ENCODE data around the gene OPTC. TPM values are rescaled to one million over a fixed set of nuclear protein-coding genes. Genes with fewer than 3 reads are reported as not detected.
A peak's percentile ranks its signal among the peaks of the same experiment; 100 is the strongest.

The OPTC gene
- total and polyA plus RNA-seq, 12 donors: 0.07 TPM; not detected in 11

DNA sequence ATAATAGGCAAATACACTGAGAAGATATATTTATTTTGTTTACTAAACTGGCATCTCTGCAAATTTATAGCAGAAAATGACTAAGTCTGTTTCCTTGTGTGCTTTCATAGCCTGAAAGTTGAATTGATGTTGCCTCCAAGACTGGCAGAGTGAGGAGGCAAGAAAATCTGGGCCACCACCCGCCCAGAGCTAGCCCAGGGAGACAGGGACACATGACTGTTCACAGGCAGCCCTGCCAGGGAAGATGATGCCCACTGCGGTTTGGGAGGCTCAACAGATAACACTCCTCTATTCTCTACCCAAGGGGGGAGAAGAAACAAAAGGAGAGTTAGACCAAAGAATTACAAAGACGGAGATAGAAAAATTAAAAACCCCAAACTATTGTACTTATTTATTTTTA is 37.1 kb downstream of the OPTC start:
- Histone ChIP-seq H3K27ac (no peak overlapping the region), H3K4me1 (replicated peaks in 1 of 2) (no peaks in the 10 kb centered on the region), H3K36me3 (replicated peaks in 1 of 2) (no peaks in the 10 kb centered on the region), H3K4me3 (no peak overlapping the region), H3K27me3 (no peaks in the 10 kb centered on the region), H3K9me3 (replicated peaks in 1 of 3) (no peaks in the 10 kb centered on the region)
- TF ChIP-seq, protein P1, sequence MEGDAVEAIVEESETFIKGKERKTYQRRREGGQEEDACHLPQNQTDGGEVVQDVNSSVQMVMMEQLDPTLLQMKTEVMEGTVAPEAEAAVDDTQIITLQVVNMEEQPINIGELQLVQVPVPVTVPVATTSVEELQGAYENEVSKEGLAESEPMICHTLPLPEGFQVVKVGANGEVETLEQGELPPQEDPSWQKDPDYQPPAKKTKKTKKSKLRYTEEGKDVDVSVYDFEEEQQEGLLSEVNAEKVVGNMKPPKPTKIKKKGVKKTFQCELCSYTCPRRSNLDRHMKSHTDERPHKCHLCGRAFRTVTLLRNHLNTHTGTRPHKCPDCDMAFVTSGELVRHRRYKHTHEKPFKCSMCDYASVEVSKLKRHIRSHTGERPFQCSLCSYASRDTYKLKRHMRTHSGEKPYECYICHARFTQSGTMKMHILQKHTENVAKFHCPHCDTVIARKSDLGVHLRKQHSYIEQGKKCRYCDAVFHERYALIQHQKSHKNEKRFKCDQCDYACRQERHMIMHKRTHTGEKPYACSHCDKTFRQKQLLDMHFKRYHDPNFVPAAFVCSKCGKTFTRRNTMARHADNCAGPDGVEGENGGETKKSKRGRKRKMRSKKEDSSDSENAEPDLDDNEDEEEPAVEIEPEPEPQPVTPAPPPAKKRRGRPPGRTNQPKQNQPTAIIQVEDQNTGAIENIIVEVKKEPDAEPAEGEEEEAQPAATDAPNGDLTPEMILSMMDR (IDR thresholded peaks at IDR 0.05): no peak
- TF ChIP-seq POLR2A (IDR thresholded peaks at IDR 0.05): no peak
- DNase-seq: no peak
- WGBS, 4 donors: 89 to 93% (median 93%) methylated on average over 3 of the region's 3 CpGs
- intact Hi-C loops (cut with DNase I): no loop called here

GRCh38 chr1:203534012-203534411 is 40.1 kb downstream of the OPTC start:
- no peak for TF ChIP-seq POLR2A (IDR thresholded peaks at IDR 0.05)
- Histone ChIP-seq H3K27ac (no peak overlapping the region), H3K4me1 (replicated peaks in 1 of 2) (no peaks in the 10 kb centered on the region), H3K27me3 (no peaks in the 10 kb centered on the region), H3K4me3 (no peak overlapping the region), H3K9me3 (replicated peaks in 1 of 3) (no peaks in the 10 kb centered on the region), H3K36me3 (replicated peaks in 1 of 2) (no peaks in the 10 kb centered on the region)
- intact Hi-C loops (cut with DNase I): no loop called here
- no peak for DNase-seq

DNA sequence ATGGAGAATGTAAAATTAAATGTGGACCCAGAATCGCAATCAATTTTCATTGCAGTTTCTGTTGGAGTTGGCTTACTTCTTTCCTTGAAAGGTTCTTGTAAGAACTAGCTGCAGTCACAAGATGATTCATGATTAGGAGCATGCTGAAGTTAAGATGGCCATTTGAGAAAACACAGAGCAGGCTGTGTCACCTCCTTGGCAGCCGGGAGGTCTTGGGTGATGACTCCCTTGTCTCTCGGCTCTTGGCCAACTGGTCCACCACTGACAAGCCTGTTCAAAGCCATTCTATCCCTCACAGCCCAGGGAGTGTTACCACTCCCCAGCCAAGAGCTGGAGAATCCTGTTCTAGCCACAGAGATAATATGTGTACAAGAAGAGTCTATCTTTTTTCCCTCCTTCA is 40.6 kb downstream of the OPTC start:
- no peak for TF ChIP-seq POLR2A (IDR thresholded peaks at IDR 0.05)
- TF ChIP-seq, protein P1 (IDR thresholded peaks at IDR 0.05): no peak
- no peaks in the 10 kb centered on the region for H3K9me3 ChIP-seq (replicated peaks in 1 of 3)
- H3K4me3 ChIP-seq: no peak overlapping the region
- intact Hi-C loops (cut with DNase I): no loop called here
- WGBS, 4 donors: 50 to 78% (median 63%) methylated on average over 2 to 3 of the region's 3 CpGs
- H3K36me3 ChIP-seq (replicated peaks in 1 of 2): no peaks in the 10 kb centered on the region
- H3K27ac ChIP-seq: no peak overlapping the region
- H3K4me1 ChIP-seq (replicated peaks in 1 of 2): no peaks in the 10 kb centered on the region
- H3K27me3 ChIP-seq: no peaks in the 10 kb centered on the region
- DNase-seq: peak in 4 of 7 donors; percentile 44 to 62 (median 52)

DNA sequence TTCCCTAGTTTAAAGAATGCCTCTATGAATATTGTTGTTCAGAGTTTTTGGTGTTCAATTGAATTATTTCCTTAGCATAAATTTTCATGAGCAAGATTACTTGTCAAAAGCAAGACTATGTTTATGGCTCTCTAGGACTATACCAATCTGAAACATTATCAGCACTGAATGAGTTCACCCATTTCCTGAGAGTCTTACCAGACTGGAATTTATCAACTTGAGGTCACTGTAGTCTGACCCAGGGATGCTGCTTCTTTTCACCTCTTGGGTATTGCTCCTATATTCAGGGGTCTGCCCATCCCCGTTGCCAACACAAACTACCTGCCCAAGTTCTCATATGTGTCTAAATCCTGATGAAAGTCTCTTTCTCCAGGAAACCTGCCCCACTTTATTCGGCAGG is 42.6 kb downstream of the OPTC start:
- WGBS, 4 donors: 65 to 86% (median 75%) methylated on average over 2 of the region's 2 CpGs
- Histone ChIP-seq H3K27me3 (no peaks in the 10 kb centered on the region), H3K27ac (peak overlapping the region in 3 of 5 donors; percentile 7 to 68 (median 27)), H3K9me3 (replicated peaks in 1 of 3) (no peaks in the 10 kb centered on the region), H3K4me3 (no peak overlapping the region), H3K4me1 (replicated peaks in 1 of 2) (no peaks in the 10 kb centered on the region), H3K36me3 (replicated peaks in 1 of 2) (no peaks in the 10 kb centered on the region)
- intact Hi-C loops (cut with DNase I): no loop called here
- no peak for TF ChIP-seq POLR2A (IDR thresholded peaks at IDR 0.05)
- TF ChIP-seq, protein P1 (IDR thresholded peaks at IDR 0.05): no peak
- DNase-seq: no peak

DNA sequence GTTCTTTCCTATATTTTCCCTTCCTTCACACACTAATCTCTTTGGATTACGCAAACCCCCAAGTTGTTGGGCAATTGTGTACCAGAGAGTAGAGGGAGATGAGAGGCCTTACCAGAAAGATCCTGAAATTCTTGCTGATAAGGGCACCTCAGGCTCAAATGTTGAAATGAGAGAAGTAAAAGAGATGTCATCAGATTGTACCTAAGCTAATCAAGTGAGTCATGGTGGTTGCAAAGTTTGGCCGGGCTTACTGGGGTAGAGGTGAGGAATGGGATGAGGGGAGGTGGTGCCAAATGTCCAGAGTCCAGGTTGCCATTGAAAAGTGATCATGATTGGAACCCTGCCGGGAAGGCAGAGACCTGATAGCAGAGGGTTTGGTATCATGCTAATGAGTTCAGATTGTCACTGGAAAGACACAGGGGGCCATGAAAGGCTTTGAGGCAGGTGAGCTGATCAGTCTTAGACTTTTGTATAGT is 43.1 kb downstream of the OPTC start:
- intact Hi-C loops (cut with DNase I): no loop called here
- no peaks in the 10 kb centered on the region for H3K9me3 ChIP-seq (replicated peaks in 1 of 3)
- H3K27me3 ChIP-seq: no peaks in the 10 kb centered on the region
- DNase-seq: peak in 5 of 7 donors; percentile 62 to 78 (median 68)
- no peaks in the 10 kb centered on the region for H3K4me1 ChIP-seq (replicated peaks in 1 of 2)
- TF ChIP-seq, protein P1 (IDR thresholded peaks at IDR 0.05): no peak
- no peak for TF ChIP-seq POLR2A (IDR thresholded peaks at IDR 0.05)
- no peak overlapping the region for H3K4me3 ChIP-seq
- 72 to 88% (median 75%) methylated on average over 3 of the region's 3 CpGs for WGBS, 4 donors
- peak overlapping the region in 3 of 5 donors; percentile 7 to 67 (median 8) for H3K27ac ChIP-seq
- no peaks in the 10 kb centered on the region for H3K36me3 ChIP-seq (replicated peaks in 1 of 2)
